Keratinocyte (primary cell): ENCODE data around the gene TMC8. TPM values are rescaled to one million over a fixed set of nuclear protein-coding genes. Genes with fewer than 3 reads are reported as not detected.

Source experiments
- DNase-seq: peaks from one replicate; pipeline ENCODE4 v3.0.0-alpha.2; 2011; ENCODE audit warnings: low read depth, missing footprints, low spot score
- FAIRE-seq: peaks from 2 replicates; lab custom pipeline; 2011; peaks lifted over from hg19 to GRCh38; lab: Jason Lieb, UNC
- H2AFZ ChIP-seq: 2 replicates; pipeline ENCODE4 v1.6.0; 2012; ENCODE audit warnings: low read length, control low read depth, inconsistent platforms; ENCODE audit not compliant: control insufficient read depth
- H3K27ac ChIP-seq: 2 replicates; pipeline ENCODE4 v1.5.1; 2011; ENCODE audit warnings: low read length; ENCODE audit not compliant: control insufficient read depth, insufficient read depth
- H3K27me3 ChIP-seq: 3 replicates; pipeline ENCODE4 v1.6.0; 2011; ENCODE audit warnings: low read length; ENCODE audit not compliant: control insufficient read depth, insufficient read depth; ENCODE audit errors: extremely low read depth
- H3K36me3 ChIP-seq, 2 experiments: 2 replicates in 1 of 2; 3 replicates in 1 of 2; pipeline ENCODE4 v1.5.1; 2011; ENCODE audit warnings: low read length in 2 of 2, mild to moderate bottlenecking in 1 of 2; ENCODE audit not compliant: control insufficient read depth in 2 of 2, insufficient read depth in 2 of 2; ENCODE audit errors: extremely low read depth in 1 of 2
- H3K4me1 ChIP-seq: 3 replicates; pipeline ENCODE4 v1.5.1; 2011; ENCODE audit warnings: low read length; ENCODE audit not compliant: control insufficient read depth, insufficient read depth; ENCODE audit errors: extremely low read depth
- H3K4me2 ChIP-seq: 3 replicates; pipeline ENCODE4 v1.6.0; 2011; ENCODE audit warnings: low read depth, low read length; ENCODE audit not compliant: control insufficient read depth, insufficient read depth; ENCODE audit errors: extremely low read depth
- H3K4me3 ChIP-seq, 3 experiments: fragments of 200-600 bp in 1 of 3; sonication (generic) in 1 of 3; 2 replicates in 2 of 3; 3 replicates in 1 of 3; pipeline ENCODE4 v1.5.1; 2011 to 2016; ENCODE audit warnings: low read length in 3 of 3, mild to moderate bottlenecking in 3 of 3, control low read depth in 2 of 3, inconsistent platforms in 1 of 3, low read depth in 1 of 3, mixed read lengths in 1 of 3, mixed run types in 1 of 3, moderate library complexity in 1 of 3; ENCODE audit not compliant: control insufficient read depth in 2 of 3, insufficient read depth in 2 of 3; ENCODE audit errors: extremely low read depth in 1 of 3
- H3K79me2 ChIP-seq: 2 replicates; pipeline ENCODE4 v1.6.0; 2012; ENCODE audit warnings: low read length; ENCODE audit not compliant: control insufficient read depth, insufficient read depth
- H3K9ac ChIP-seq: 3 replicates; pipeline ENCODE4 v1.6.0; 2011; ENCODE audit warnings: low read length; ENCODE audit not compliant: control insufficient read depth, insufficient read depth; ENCODE audit errors: extremely low read depth
- H3K9me1 ChIP-seq: 3 replicates; pipeline ENCODE4 v1.6.0; 2011; ENCODE audit warnings: low read length; ENCODE audit not compliant: control insufficient read depth, insufficient read depth; ENCODE audit errors: extremely low read depth
- H3K9me3 ChIP-seq: 2 replicates; pipeline ENCODE4 v1.5.1; 2012; ENCODE audit warnings: low read depth, low read length; ENCODE audit not compliant: control insufficient read depth
- H4K20me1 ChIP-seq: 3 replicates; pipeline ENCODE4 v1.6.0; 2011; ENCODE audit warnings: low read length; ENCODE audit not compliant: control insufficient read depth, insufficient read depth; ENCODE audit errors: extremely low read depth
- EZH2 ChIP-seq: IDR thresholded peaks from one replicate; pipeline ENCODE4 v1.6.1; 2012; ENCODE audit warnings: inconsistent platforms, mild to moderate bottlenecking, low read length, moderate library complexity
- dilution Hi-C: fragments of 300-500 bp; cut with MboI; formaldehyde crosslinking; loops from one replicate; pipeline ENCODE4 v1.7.0; 2020; ENCODE audit warnings: low sequenced_read_pairs; ENCODE audit not compliant: extremely low pct_ligation_motif_present
- polyA plus RNA-seq, 5 experiments: library from polyadenylated mRNA; depleted of rRNA in 3 of 5; stranded (reverse) in 3 of 5; stranded (forward) in 1 of 5; unstranded in 1 of 5; fragments of >200 nt; gene quantifications; 1 replicate in 1 of 5; 2 replicates in 3 of 5; 3 replicates in 1 of 5; pipeline versions ENCODE4 v1.2.1 to v1.2.3, GENCODE V29; 2011 to 2012; ENCODE audit warnings: missing spikeins in 2 of 5, low read depth in 1 of 5, low replicate concordance in 1 of 5
- TF ChIP-seq, protein P1 (sequence below), 3 experiments: IDR thresholded peaks in 1 of 3; conservative IDR thresholded peaks in 1 of 3; optimal IDR thresholded peaks in 1 of 3; 2 replicates in 2 of 3; 3 replicates in 1 of 3; pipeline versions ENCODE3 to v1.5.1; 2011; ENCODE audit warnings: low read length in 3 of 3, mild to moderate bottlenecking in 3 of 3, moderate library complexity in 2 of 3, control low read depth in 1 of 3, inconsistent platforms in 1 of 3; ENCODE audit not compliant: insufficient read depth in 2 of 3; ENCODE audit errors: extremely low read depth in 1 of 3

Gene TMC8
- polyA plus RNA-seq, 1 donor (not counting 4 experiments of a cell fraction or from before 2014, with no cell fraction given) = 0.14 TPM

DNA sequence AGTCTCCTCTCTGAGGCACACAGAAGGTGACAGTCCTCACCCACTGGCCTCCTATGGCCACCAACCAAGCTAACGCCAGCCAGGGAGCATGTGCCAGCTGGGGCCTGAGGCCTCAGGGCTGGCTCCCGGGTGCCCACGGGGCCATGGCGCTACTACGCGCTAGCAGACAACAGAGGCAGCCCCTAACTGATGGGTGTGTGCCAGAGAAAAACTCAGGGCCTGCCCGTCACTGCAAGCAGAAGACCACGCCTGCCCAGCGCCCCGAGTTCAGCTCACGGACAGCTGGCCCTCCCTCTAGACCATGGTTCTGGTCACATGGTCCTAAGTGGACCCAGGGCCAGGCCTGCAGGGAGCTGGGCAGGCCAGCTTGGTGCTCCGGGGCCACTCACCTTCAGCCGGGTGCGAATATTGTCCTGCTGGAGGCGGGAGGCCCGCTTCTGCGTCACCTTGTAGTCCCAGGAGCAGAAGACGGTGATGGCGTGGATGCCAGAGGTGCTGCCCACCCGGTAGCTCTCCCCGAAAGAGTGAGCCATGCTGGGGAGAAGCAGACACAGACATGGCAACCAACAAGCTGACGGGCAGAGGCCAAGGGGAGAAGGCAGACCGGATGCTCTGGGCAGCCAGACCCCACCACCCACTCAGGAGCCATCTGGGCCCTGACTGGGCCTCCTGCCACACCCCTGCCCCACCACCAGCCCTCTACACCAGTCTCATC is 8.2 kb upstream of the TMC8 start:
- Histone ChIP-seq H3K27me3 (no peaks in the 10 kb centered on the region), H3K9me3 (no peaks in the 10 kb centered on the region), H3K36me3 (peaks cover 6 to 21% of the 10 kb centered on the region in 2 experiments), H4K20me1 (no peaks in the 10 kb centered on the region), H3K27ac (no peak overlapping the region), H3K79me2 (peaks cover 4% of the 10 kb centered on the region), H3K9me1 (no peaks in the 10 kb centered on the region), H3K4me3 (no peak overlapping the region), H3K4me2 (no peak overlapping the region), H2AFZ (no peak overlapping the region), H3K9ac (no peak overlapping the region), H3K4me1 (peaks cover 5% of the 10 kb centered on the region)
- DNase-seq (no peak), FAIRE-seq (no peak)
- dilution Hi-C loops = no loop called here
- TF ChIP-seq, protein P1, sequence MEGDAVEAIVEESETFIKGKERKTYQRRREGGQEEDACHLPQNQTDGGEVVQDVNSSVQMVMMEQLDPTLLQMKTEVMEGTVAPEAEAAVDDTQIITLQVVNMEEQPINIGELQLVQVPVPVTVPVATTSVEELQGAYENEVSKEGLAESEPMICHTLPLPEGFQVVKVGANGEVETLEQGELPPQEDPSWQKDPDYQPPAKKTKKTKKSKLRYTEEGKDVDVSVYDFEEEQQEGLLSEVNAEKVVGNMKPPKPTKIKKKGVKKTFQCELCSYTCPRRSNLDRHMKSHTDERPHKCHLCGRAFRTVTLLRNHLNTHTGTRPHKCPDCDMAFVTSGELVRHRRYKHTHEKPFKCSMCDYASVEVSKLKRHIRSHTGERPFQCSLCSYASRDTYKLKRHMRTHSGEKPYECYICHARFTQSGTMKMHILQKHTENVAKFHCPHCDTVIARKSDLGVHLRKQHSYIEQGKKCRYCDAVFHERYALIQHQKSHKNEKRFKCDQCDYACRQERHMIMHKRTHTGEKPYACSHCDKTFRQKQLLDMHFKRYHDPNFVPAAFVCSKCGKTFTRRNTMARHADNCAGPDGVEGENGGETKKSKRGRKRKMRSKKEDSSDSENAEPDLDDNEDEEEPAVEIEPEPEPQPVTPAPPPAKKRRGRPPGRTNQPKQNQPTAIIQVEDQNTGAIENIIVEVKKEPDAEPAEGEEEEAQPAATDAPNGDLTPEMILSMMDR (optimal IDR thresholded peaks at IDR 0.05 in 1 of 3, IDR thresholded peaks at IDR 0.05 in 1 of 3, conservative IDR thresholded peaks at IDR 0.05 in 1 of 3; ENCODE audit: extremely low read depth in 1 of 3, insufficient read depth in 2 of 3, low read length in 3 of 3) = no peak
- no peak for TF ChIP-seq EZH2

DNA sequence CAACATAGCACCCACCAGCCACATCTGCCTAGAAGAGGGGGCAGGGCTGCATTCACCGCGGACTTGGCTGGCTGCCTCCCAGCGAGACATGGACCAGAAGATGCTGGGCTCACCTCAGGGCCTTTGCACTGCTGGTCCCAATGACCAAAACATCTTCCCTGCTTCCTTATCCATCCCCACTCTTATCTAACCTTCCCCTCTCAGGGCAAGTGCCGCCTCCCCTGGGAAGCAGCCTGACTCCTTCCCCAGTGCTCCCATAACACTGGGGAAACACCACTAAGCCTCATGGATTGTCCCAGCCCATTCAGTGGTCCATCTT is 7.7 kb upstream of the TMC8 start:
- no peaks in the 10 kb centered on the region for H3K27me3 ChIP-seq
- TF ChIP-seq EZH2 = no peak
- TF ChIP-seq, protein P1 (optimal IDR thresholded peaks at IDR 0.05 in 1 of 3, IDR thresholded peaks at IDR 0.05 in 1 of 3, conservative IDR thresholded peaks at IDR 0.05 in 1 of 3; ENCODE audit: extremely low read depth in 1 of 3, insufficient read depth in 2 of 3, low read length in 3 of 3) = no peak
- peaks cover 4% of the 10 kb centered on the region for H3K79me2 ChIP-seq
- H2AFZ ChIP-seq = no peak overlapping the region
- H3K4me1 ChIP-seq = peaks cover 6% of the 10 kb centered on the region
- DNase-seq (no peak), FAIRE-seq (no peak)
- no peak overlapping the region for H3K27ac ChIP-seq
- no peaks in the 10 kb centered on the region for H4K20me1 ChIP-seq
- no peaks in the 10 kb centered on the region for H3K9me3 ChIP-seq
- no peak overlapping the region for H3K4me2 ChIP-seq
- dilution Hi-C loops = no loop called here
- H3K9me1 ChIP-seq = no peaks in the 10 kb centered on the region
- H3K36me3 ChIP-seq = peaks cover 6 to 21% of the 10 kb centered on the region in 2 experiments
- H3K9ac ChIP-seq = no peak overlapping the region
- no peak overlapping the region for H3K4me3 ChIP-seq
